Stimulated activated naive CD8-positive, alpha-beta T cell treated with anti-CD3 and anti-CD28 coated beads, Interleukin-15, Interleukin-2, amounts not matched to agents 100 ng/mL and 50 ng/mL, for 24 hours (primary cell): Measurements from ENCODE around the gene IP6K2.
A peak's percentile ranks its signal among the peaks of the same experiment; 100 is the strongest.

ENCODE experiments used
- H3K27ac Mint-ChIP-seq: one replicate; pipeline ENCODE4 v1.8.0; 2021; ENCODE audit warnings: mild to moderate bottlenecking, mixed read lengths
- H3K27me3 Mint-ChIP-seq: one replicate; pipeline ENCODE4 v1.8.0; 2021; ENCODE audit warnings: mixed read lengths
- H3K36me3 Mint-ChIP-seq: one replicate; pipeline ENCODE4 v1.8.0; 2021; ENCODE audit warnings: low read depth, mixed read lengths
- H3K4me1 Mint-ChIP-seq: one replicate; pipeline ENCODE4 v1.8.0; 2021; ENCODE audit warnings: low read depth, mixed read lengths
- H3K4me3 Mint-ChIP-seq: one replicate; pipeline ENCODE4 v1.8.0; 2021; ENCODE audit warnings: mild to moderate bottlenecking, mixed read lengths
- H3K9me3 Mint-ChIP-seq: one replicate; pipeline ENCODE4 v1.8.0; 2021; ENCODE audit warnings: mixed read lengths

The IP6K2 gene

GRCh38 chr3:48688032-48688736 lies 28.8 kb downstream of the IP6K2 start:
- H3K27me3 Mint-ChIP-seq: no peaks in the 10 kb centered on the region
- H3K4me1 Mint-ChIP-seq: peaks cover 23% of the 10 kb centered on the region
- H3K27ac Mint-ChIP-seq: no peak overlapping the region
- H3K4me3 Mint-ChIP-seq: no peak overlapping the region
- H3K36me3 Mint-ChIP-seq: peaks cover 36% of the 10 kb centered on the region
- H3K9me3 Mint-ChIP-seq: no peaks in the 10 kb centered on the region

GRCh38 chr3:48687220-48687678 lies 29.8 kb downstream of the IP6K2 start:
- Mint-ChIP-seq H3K27me3 (no peaks in the 10 kb centered on the region), H3K4me1 (peaks cover 23% of the 10 kb centered on the region), H3K27ac (no peak overlapping the region), H3K36me3 (peaks cover 27% of the 10 kb centered on the region), H3K4me3 (no peak overlapping the region), H3K9me3 (no peaks in the 10 kb centered on the region)

- Mint-ChIP-seq H3K9me3 (no peaks in the 10 kb centered on the region), H3K4me3 (peak overlapping the region; percentile 84), H3K4me1 (peaks cover 23% of the 10 kb centered on the region), H3K36me3 (peaks cover 23% of the 10 kb centered on the region), H3K27me3 (no peaks in the 10 kb centered on the region), H3K27ac (peak overlapping the region; percentile 82)
Measured at GRCh38 chr3:48686538-48687219, 30.3 kb downstream of the IP6K2 start.

- H3K9me3 Mint-ChIP-seq: no peaks in the 10 kb centered on the region
- no peaks in the 10 kb centered on the region for H3K27me3 Mint-ChIP-seq
- peak within 1 kb of the TSS; percentile 82 for H3K27ac Mint-ChIP-seq
- peak within 1 kb of the TSS; percentile 84 for H3K4me3 Mint-ChIP-seq
- H3K4me1 Mint-ChIP-seq: peaks cover 23% of the 10 kb centered on the region
- H3K36me3 Mint-ChIP-seq: peaks cover 21% of the 10 kb centered on the region
Measured at GRCh38 chr3:48685603-48686511, 31.2 kb downstream of the IP6K2 start, which contains the start of gene NCKIPSD. Gene NCKIPSD, minus strand, starts transcription at chr3:48685915. Its CDS starts 108 bp downstream, at chr3:48685807.

GRCh38 chr3:48685293-48685602 lies 31.8 kb downstream of the IP6K2 start:
- Mint-ChIP-seq H3K36me3 (peaks cover 26% of the 10 kb centered on the region), H3K9me3 (no peaks in the 10 kb centered on the region), H3K4me3 (peak overlapping the region; percentile 84), H3K4me1 (peaks cover 23% of the 10 kb centered on the region), H3K27ac (peak overlapping the region; percentile 79), H3K27me3 (no peaks in the 10 kb centered on the region)

GRCh38 chr3:48684480-48685143 lies 32.4 kb downstream of the IP6K2 start:
- Mint-ChIP-seq H3K27ac (peak overlapping the region; percentile 79), H3K4me3 (peak overlapping the region; percentile 84), H3K27me3 (no peaks in the 10 kb centered on the region), H3K4me1 (peaks cover 23% of the 10 kb centered on the region), H3K9me3 (no peaks in the 10 kb centered on the region), H3K36me3 (peaks cover 24% of the 10 kb centered on the region)

GRCh38 chr3:48684054-48684349 lies 33.0 kb downstream of the IP6K2 start:
- Mint-ChIP-seq H3K4me3 (peak overlapping the region; percentile 84), H3K27me3 (no peaks in the 10 kb centered on the region), H3K4me1 (peaks cover 26% of the 10 kb centered on the region), H3K36me3 (peaks cover 26% of the 10 kb centered on the region), H3K9me3 (no peaks in the 10 kb centered on the region), H3K27ac (peak overlapping the region; percentile 23)

- Mint-ChIP-seq H3K36me3 (peaks cover 30% of the 10 kb centered on the region), H3K27ac (no peak overlapping the region), H3K4me3 (no peak overlapping the region), H3K4me1 (peaks cover 26% of the 10 kb centered on the region), H3K27me3 (no peaks in the 10 kb centered on the region), H3K9me3 (no peaks in the 10 kb centered on the region)
Measured at GRCh38 chr3:48682786-48683185, 34.2 kb downstream of the IP6K2 start.

GRCh38 chr3:48681974-48682610 lies 34.9 kb downstream of the IP6K2 start:
- Mint-ChIP-seq H3K36me3 (peaks cover 31% of the 10 kb centered on the region), H3K27me3 (no peaks in the 10 kb centered on the region), H3K4me3 (no peak overlapping the region), H3K4me1 (peaks cover 26% of the 10 kb centered on the region), H3K9me3 (no peaks in the 10 kb centered on the region), H3K27ac (no peak overlapping the region)

- H3K27ac Mint-ChIP-seq: no peak overlapping the region
- no peaks in the 10 kb centered on the region for H3K27me3 Mint-ChIP-seq
- no peak overlapping the region for H3K4me3 Mint-ChIP-seq
- H3K9me3 Mint-ChIP-seq: no peaks in the 10 kb centered on the region
- H3K36me3 Mint-ChIP-seq: peaks cover 30% of the 10 kb centered on the region
- H3K4me1 Mint-ChIP-seq: peaks cover 24% of the 10 kb centered on the region
Measured at GRCh38 chr3:48681541-48681880, 35.5 kb downstream of the IP6K2 start.

GRCh38 chr3:48680811-48681540 lies 36.0 kb downstream of the IP6K2 start:
- Mint-ChIP-seq H3K4me3 (no peak overlapping the region), H3K4me1 (peaks cover 22% of the 10 kb centered on the region), H3K27me3 (no peaks in the 10 kb centered on the region), H3K9me3 (no peaks in the 10 kb centered on the region), H3K27ac (no peak overlapping the region), H3K36me3 (peaks cover 35% of the 10 kb centered on the region)

GRCh38 chr3:48679411-48680391 lies 37.3 kb downstream of the IP6K2 start:
- H3K27me3 Mint-ChIP-seq: no peaks in the 10 kb centered on the region
- no peak overlapping the region for H3K27ac Mint-ChIP-seq
- peaks cover 19% of the 10 kb centered on the region for H3K4me1 Mint-ChIP-seq
- H3K36me3 Mint-ChIP-seq: peaks cover 41% of the 10 kb centered on the region
- no peak overlapping the region for H3K4me3 Mint-ChIP-seq
- no peaks in the 10 kb centered on the region for H3K9me3 Mint-ChIP-seq
